Endothelial cell of umbilical vein (primary cell): ENCODE measurements around the gene TNFAIP8L3. TPM values are rescaled to one million over a fixed set of nuclear protein-coding genes. Genes with fewer than 3 reads are reported as not detected.
A peak's percentile ranks its signal among the peaks of the same experiment; 100 is the strongest.

ENCODE experiments used
- BruUV-seq: library from RNA; stranded (reverse); fragments of 400-500 nt; replicated peaks from 2 replicates; lab custom pipeline; 2021; lab: Mats Ljungman, UMichigan
- CTCF ChIA-PET: fragments of 300-600, 350-600 bp; sonication (Branson Sonifier 250); formaldehyde crosslinking; loops from one replicate; lab custom pipeline; 2021; ENCODE audit warnings: antibody characterized with exemption, inconsistent platforms; lab: Charles Lee
- POLR2A ChIA-PET: fragments of 300-600, 350-600 bp; sonication (Branson Sonifier 250); formaldehyde crosslinking; loops from one replicate; lab custom pipeline; 2021; ENCODE audit warnings: antibody characterized with exemption, inconsistent platforms; lab: Charles Lee
- DNase-seq: peaks from one replicate; pipeline ENCODE4 v3.0.0-alpha.2; 2011; ENCODE audit warnings: low read depth, low spot score
- FAIRE-seq: peaks from 2 replicates; lab custom pipeline; 2011; peaks lifted over from hg19 to GRCh38; lab: Jason Lieb, UNC
- H2AFZ ChIP-seq: 2 replicates; pipeline ENCODE4 v1.6.0; 2012; ENCODE audit warnings: low read depth, low read length, control low read depth, inconsistent platforms
- H3K27ac ChIP-seq: 2 replicates; pipeline ENCODE4 v1.5.1; 2011; ENCODE audit warnings: low read depth, mild to moderate bottlenecking, control low read depth, low read length, moderate library complexity; ENCODE audit not compliant: insufficient read depth
- H3K27me3 ChIP-seq, 2 experiments: 2 replicates each; pipeline versions ENCODE4 v1.6.0 to v1.6.1; 2011; ENCODE audit warnings: low read length in 2 of 2, mixed read lengths in 1 of 2; ENCODE audit not compliant: control insufficient read depth in 2 of 2, insufficient read depth in 2 of 2
- H3K36me3 ChIP-seq, 2 experiments: 2 replicates in 1 of 2; 3 replicates in 1 of 2; pipeline ENCODE4 v1.5.1; 2011; ENCODE audit warnings: low read length in 2 of 2, mild to moderate bottlenecking in 1 of 2, moderate library complexity in 1 of 2; ENCODE audit not compliant: control insufficient read depth in 2 of 2, insufficient read depth in 2 of 2; ENCODE audit errors: extremely low read depth in 1 of 2
- H3K4me1 ChIP-seq: 3 replicates; pipeline ENCODE4 v1.5.1; 2011; ENCODE audit warnings: mild to moderate bottlenecking, low read length; ENCODE audit not compliant: control insufficient read depth, insufficient read depth; ENCODE audit errors: extremely low read depth
- H3K4me2 ChIP-seq: 2 replicates; pipeline ENCODE4 v1.6.1; 2011; ENCODE audit warnings: low read length, control low read depth, mixed read lengths; ENCODE audit not compliant: insufficient read depth
- H3K4me3 ChIP-seq, 3 experiments: fragments of 200-600 bp in 1 of 3; sonication (generic), shearing (Covaris generic) in 1 of 3; replicated peaks in 1 of 3; 2 replicates each; pipeline ENCODE4 v1.5.1; 2011 to 2016; ENCODE audit warnings: control low read depth in 3 of 3, low read length in 3 of 3, mild to moderate bottlenecking in 2 of 3, inconsistent platforms in 1 of 3, low read depth in 1 of 3, moderate library complexity in 1 of 3; ENCODE audit not compliant: insufficient read depth in 1 of 3
- H3K79me2 ChIP-seq: 2 replicates; pipeline ENCODE4 v1.6.0; 2012; ENCODE audit warnings: low read length, inconsistent platforms; ENCODE audit not compliant: control insufficient read depth, insufficient read depth
- H3K9ac ChIP-seq: replicated peaks from 2 replicates; pipeline ENCODE3; 2011; ENCODE audit warnings: low read length, control low read depth; ENCODE audit not compliant: insufficient read depth; ENCODE audit errors: extremely low read depth
- H3K9me1 ChIP-seq: replicated peaks from 3 replicates; pipeline ENCODE4 v1.6.0; 2011; ENCODE audit warnings: mild to moderate bottlenecking, low read length; ENCODE audit not compliant: control insufficient read depth, insufficient read depth; ENCODE audit errors: extremely low read depth
- H3K9me3 ChIP-seq: replicated peaks from 2 replicates; pipeline ENCODE4 v1.5.1; 2012; ENCODE audit warnings: low read length, inconsistent platforms; ENCODE audit not compliant: control insufficient read depth, insufficient read depth
- H4K20me1 ChIP-seq: replicated peaks from 2 replicates; pipeline ENCODE3; 2011; ENCODE audit warnings: mild to moderate bottlenecking, low read length; ENCODE audit not compliant: control insufficient read depth, insufficient read depth; ENCODE audit errors: extremely low read depth
- EZH2 ChIP-seq: IDR thresholded peaks from 2 replicates; pipeline ENCODE4 v1.6.1; 2012; ENCODE audit warnings: borderline replicate concordance, low read depth, mild to moderate bottlenecking, moderate library complexity, low read length, inconsistent platforms; ENCODE audit not compliant: severe bottlenecking
- FOS ChIP-seq: IDR thresholded peaks from 2 replicates; pipeline ENCODE4 v1.6.1; 2011; ENCODE audit warnings: mild to moderate bottlenecking, low read length, moderate library complexity, borderline replicate concordance; ENCODE audit not compliant: insufficient read depth
- GATA2 ChIP-seq: IDR thresholded peaks from 2 replicates; pipeline ENCODE4 v1.7.0; 2011; ENCODE audit warnings: low read depth, mild to moderate bottlenecking, moderate library complexity, mixed read lengths, low read length; ENCODE audit not compliant: insufficient read length, insufficient read depth
- JUN ChIP-seq: IDR thresholded peaks from 2 replicates; pipeline ENCODE4 v1.6.1; 2011; ENCODE audit warnings: borderline replicate concordance, low read depth; ENCODE audit not compliant: insufficient read length, insufficient read depth
- MYC ChIP-seq: IDR thresholded peaks from one replicate; pipeline ENCODE4 v1.6.1; 2011; ENCODE audit warnings: mild to moderate bottlenecking, low read depth, low read length
- POLR2A ChIP-seq: IDR thresholded peaks from 2 replicates; pipeline ENCODE4 v1.6.1; 2012; ENCODE audit warnings: low read depth, mild to moderate bottlenecking, control low read depth, low read length
- POLR2AphosphoS5 ChIP-seq: IDR thresholded peaks from 2 replicates; pipeline ENCODE4 v1.6.1; 2012; ENCODE audit warnings: low read depth, mild to moderate bottlenecking, control low read depth, low read length, moderate library complexity; ENCODE audit not compliant: insufficient read depth
- dilution Hi-C: fragments of 300-500 bp; cut with MboI; formaldehyde crosslinking; loops from one replicate; pipeline ENCODE4 v1.15.0; 2019; ENCODE audit warnings: low sequenced_read_pairs; ENCODE audit not compliant: extremely low pct_ligation_motif_present
- intact Hi-C: fragments of 100-400 bp; cut with micrococcal nuclease; formaldehyde crosslinking; loops from one replicate; pipeline ENCODE4 v1.10.0; 2022
- polyA plus RNA-seq, 4 experiments: library from polyadenylated mRNA; depleted of rRNA in 3 of 4; stranded (reverse) in 3 of 4; unstranded in 1 of 4; fragments of >200 nt; gene quantifications; 2 replicates each; pipeline versions ENCODE4 v1.2.1 to v1.2.3, GENCODE V29; 2011 to 2012; ENCODE audit warnings: missing spikeins in 1 of 4
- total RNA-seq: library from RNA; stranded (reverse); gene quantifications from 2 replicates; pipeline ENCODE4 v1.2.3, GENCODE V29; 2021
- TF ChIP-seq, protein P1 (sequence below), 2 donors: IDR thresholded peaks; 1 replicate in 1 of 2; 2 replicates in 1 of 2; pipeline ENCODE4 v1.5.1; 2011; ENCODE audit warnings: low read length in 2 of 2, mild to moderate bottlenecking in 2 of 2, moderate library complexity in 2 of 2, control low read depth in 1 of 2, inconsistent platforms in 1 of 2, low read depth in 1 of 2; ENCODE audit not compliant: insufficient read depth in 1 of 2; ENCODE audit errors: extremely low read depth in 1 of 2
- TF ChIP-seq, protein P2 (sequence below): IDR thresholded peaks from 2 replicates; pipeline ENCODE4 v1.6.1; 2011; ENCODE audit not compliant: insufficient read depth, insufficient read length

Gene TNFAIP8L3
- total and polyA plus RNA-seq, 2 donors (not counting 3 experiments of a cell fraction or from before 2014, with no cell fraction given): 8.8 to 38.3 TPM

DNA sequence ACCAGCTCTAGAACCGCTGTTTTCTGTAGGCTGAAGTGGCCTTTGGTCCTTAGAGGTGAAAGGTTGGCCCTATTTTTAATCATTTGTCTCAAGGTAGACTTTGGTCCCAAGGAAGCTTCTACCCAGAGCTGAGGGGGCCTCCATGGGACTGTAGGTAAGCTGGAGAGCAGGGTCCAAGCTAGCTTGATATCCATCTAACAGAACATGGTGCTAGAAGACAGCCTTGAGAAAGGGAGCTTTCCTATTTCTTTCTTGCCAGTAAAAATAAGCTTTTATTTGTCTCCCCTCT, 3.6 kb upstream of the TNFAIP8L3 start:
- peak overlapping the region; percentile 39 for H2AFZ ChIP-seq
- ChIA-PET CTCF (interaction anchor here (0.7 to 5.2 kb wide), 10 partner anchors 10 to 95 kb away, joined by 3 to 36 read pairs (median 6); no protein-coding TSS in a partner anchor), POLR2A (interaction anchor here (0.9 kb wide), 1 partner anchor 23 kb away, joined by 5 read pairs; no protein-coding TSS in a partner anchor)
- H3K4me2 ChIP-seq: peak overlapping the region; percentile 89
- peak overlapping the region; percentile 95 for H3K9ac ChIP-seq
- H3K4me3 ChIP-seq: peak overlapping the region in 1 of 3 experiments; percentile 2
- H3K79me2 ChIP-seq: peaks cover 27% of the 10 kb centered on the region
- no peaks in the 10 kb centered on the region for H4K20me1 ChIP-seq
- H3K9me3 ChIP-seq: no peaks in the 10 kb centered on the region
- no peaks in the 10 kb centered on the region for H3K27me3 ChIP-seq
- dilution Hi-C loops (no loop called here), intact Hi-C loops (loop anchor here (10.0 kb wide), 2 partner anchors 743 to 1473 kb away; partner anchors contain the start of genes DTWD1, FAM227B and GABPB1)
- no peaks in the 10 kb centered on the region for H3K36me3 ChIP-seq
- DNase-seq: no peak
- peaks cover 42% of the 10 kb centered on the region for H3K4me1 ChIP-seq
- peak overlapping the region; percentile 98 for H3K27ac ChIP-seq
- no peak for FAIRE-seq
- no TSS peak for BruUV-seq
- no peaks in the 10 kb centered on the region for H3K9me1 ChIP-seq
- no peak for TF ChIP-seq FOS
- TF ChIP-seq, protein P1, sequence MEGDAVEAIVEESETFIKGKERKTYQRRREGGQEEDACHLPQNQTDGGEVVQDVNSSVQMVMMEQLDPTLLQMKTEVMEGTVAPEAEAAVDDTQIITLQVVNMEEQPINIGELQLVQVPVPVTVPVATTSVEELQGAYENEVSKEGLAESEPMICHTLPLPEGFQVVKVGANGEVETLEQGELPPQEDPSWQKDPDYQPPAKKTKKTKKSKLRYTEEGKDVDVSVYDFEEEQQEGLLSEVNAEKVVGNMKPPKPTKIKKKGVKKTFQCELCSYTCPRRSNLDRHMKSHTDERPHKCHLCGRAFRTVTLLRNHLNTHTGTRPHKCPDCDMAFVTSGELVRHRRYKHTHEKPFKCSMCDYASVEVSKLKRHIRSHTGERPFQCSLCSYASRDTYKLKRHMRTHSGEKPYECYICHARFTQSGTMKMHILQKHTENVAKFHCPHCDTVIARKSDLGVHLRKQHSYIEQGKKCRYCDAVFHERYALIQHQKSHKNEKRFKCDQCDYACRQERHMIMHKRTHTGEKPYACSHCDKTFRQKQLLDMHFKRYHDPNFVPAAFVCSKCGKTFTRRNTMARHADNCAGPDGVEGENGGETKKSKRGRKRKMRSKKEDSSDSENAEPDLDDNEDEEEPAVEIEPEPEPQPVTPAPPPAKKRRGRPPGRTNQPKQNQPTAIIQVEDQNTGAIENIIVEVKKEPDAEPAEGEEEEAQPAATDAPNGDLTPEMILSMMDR (IDR thresholded peaks at IDR 0.05; ENCODE audit: extremely low read depth in 1 of 2, insufficient read depth in 1 of 2, low read depth in 1 of 2, low read length in 2 of 2): no peak
- no peak for TF ChIP-seq GATA2
- no peak for TF ChIP-seq EZH2
- TF ChIP-seq POLR2A: no peak
- TF ChIP-seq JUN: no peak
- TF ChIP-seq, protein P2, sequence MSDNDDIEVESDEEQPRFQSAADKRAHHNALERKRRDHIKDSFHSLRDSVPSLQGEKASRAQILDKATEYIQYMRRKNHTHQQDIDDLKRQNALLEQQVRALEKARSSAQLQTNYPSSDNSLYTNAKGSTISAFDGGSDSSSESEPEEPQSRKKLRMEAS: no peak
- no peak for TF ChIP-seq MYC
- no peak for TF ChIP-seq POLR2AphosphoS5
